HepG2 (cell line): ENCODE results near the gene DST.

Experiments
- ATAD3A ChIP-seq: sonication (generic); formaldehyde crosslinking; IDR thresholded peaks from 2 replicates; pipeline ENCODE4 v1.4.0; 2020; ENCODE audit warnings: missing genetic modification reagents
- ATF1 ChIP-seq: IDR thresholded peaks from 2 replicates; pipeline ENCODE4 v1.6.1; 2016; ENCODE audit warnings: mild to moderate bottlenecking, control low read depth
- HOXA7 ChIP-seq: sonication (generic); formaldehyde crosslinking; IDR thresholded peaks from 2 replicates; pipeline ENCODE4 v1.8.1; 2022; ENCODE audit warnings: mild to moderate bottlenecking, missing genetic modification reagents, moderate library complexity
- JUNB ChIP-seq: sonication (generic); formaldehyde crosslinking; IDR thresholded peaks from 2 replicates; pipeline ENCODE4 v1.8.0; 2022; ENCODE audit warnings: missing genetic modification reagents, mild to moderate bottlenecking, borderline replicate concordance
- PHF8 ChIP-seq: sonication (generic); formaldehyde crosslinking; IDR thresholded peaks from 2 replicates; pipeline ENCODE4 v1.5.0; 2020; ENCODE audit warnings: missing genetic modification reagents
- ZNF672 ChIP-seq: sonication (generic); formaldehyde crosslinking; IDR thresholded peaks from 2 replicates; pipeline ENCODE4 v1.8.1; 2022; ENCODE audit warnings: missing genetic modification reagents
- TF ChIP-seq, protein P1 (sequence below): sonication (generic); formaldehyde crosslinking; IDR thresholded peaks from 2 replicates; pipeline ENCODE4 v1.5.0; 2020; ENCODE audit warnings: mild to moderate bottlenecking, missing genetic modification reagents, moderate library complexity

DNA sequence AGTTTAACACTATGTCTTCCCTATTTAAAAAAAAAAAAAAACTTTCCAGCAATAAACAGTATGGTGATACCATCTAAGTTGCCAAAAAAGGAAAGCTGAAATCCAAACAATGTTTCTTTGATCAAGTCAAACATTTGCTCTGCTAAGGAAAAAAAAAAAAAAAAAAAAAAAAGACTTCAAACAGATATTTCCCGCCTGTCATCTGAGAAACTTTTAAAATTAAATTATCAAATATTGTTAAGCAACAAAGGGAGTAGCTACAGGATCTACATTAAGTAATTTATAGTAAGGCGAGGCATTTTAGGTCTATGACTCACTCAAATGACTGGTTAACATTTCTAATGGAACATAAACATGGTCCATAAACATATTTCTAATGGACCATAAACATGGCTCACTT is 121.2 kb downstream of the DST start:
- no peak for TF ChIP-seq ATAD3A
- TF ChIP-seq HOXA7 (CRISPR knock-in tag) = no peak
- no peak for TF ChIP-seq ATF1 (CRISPR knock-in tag)
- TF ChIP-seq PHF8 (CRISPR knock-in tag) = no peak
- TF ChIP-seq ZNF672 (CRISPR knock-in tag) = no peak
- TF ChIP-seq, protein P1, sequence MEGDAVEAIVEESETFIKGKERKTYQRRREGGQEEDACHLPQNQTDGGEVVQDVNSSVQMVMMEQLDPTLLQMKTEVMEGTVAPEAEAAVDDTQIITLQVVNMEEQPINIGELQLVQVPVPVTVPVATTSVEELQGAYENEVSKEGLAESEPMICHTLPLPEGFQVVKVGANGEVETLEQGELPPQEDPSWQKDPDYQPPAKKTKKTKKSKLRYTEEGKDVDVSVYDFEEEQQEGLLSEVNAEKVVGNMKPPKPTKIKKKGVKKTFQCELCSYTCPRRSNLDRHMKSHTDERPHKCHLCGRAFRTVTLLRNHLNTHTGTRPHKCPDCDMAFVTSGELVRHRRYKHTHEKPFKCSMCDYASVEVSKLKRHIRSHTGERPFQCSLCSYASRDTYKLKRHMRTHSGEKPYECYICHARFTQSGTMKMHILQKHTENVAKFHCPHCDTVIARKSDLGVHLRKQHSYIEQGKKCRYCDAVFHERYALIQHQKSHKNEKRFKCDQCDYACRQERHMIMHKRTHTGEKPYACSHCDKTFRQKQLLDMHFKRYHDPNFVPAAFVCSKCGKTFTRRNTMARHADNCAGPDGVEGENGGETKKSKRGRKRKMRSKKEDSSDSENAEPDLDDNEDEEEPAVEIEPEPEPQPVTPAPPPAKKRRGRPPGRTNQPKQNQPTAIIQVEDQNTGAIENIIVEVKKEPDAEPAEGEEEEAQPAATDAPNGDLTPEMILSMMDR (CRISPR knock-in tag) = no peak
- TF ChIP-seq JUNB (CRISPR knock-in tag) = no peak
